Activated CD8-positive, alpha-beta memory T cell treated with anti-CD3 and anti-CD28 coated beads for 36 hours (primary cell): ENCODE data around the gene SNX20. TPM values are rescaled to one million over a fixed set of nuclear protein-coding genes. Genes with fewer than 3 reads are reported as not detected.

Experiments
- CTCF ChIA-PET: fragments of 350-600 bp; sonication (Branson Sonifier 250); formaldehyde crosslinking; loops from one replicate; lab custom pipeline; 2021; ENCODE audit warnings: antibody characterized with exemption; lab: Charles Lee
- POLR2A ChIA-PET: fragments of 350-600 bp; sonication (Branson Sonifier 250); formaldehyde crosslinking; loops from one replicate; lab custom pipeline; 2021; ENCODE audit warnings: antibody characterized with exemption; lab: Charles Lee
- total RNA-seq, 2 experiments: library from RNA; stranded (reverse); gene quantifications; one replicate each; pipeline ENCODE4 v1.2.3, GENCODE V29; 2021

SNX20 gene
- total RNA-seq, 2 experiments from 2014 or later = 24.9 to 26.6 TPM

DNA sequence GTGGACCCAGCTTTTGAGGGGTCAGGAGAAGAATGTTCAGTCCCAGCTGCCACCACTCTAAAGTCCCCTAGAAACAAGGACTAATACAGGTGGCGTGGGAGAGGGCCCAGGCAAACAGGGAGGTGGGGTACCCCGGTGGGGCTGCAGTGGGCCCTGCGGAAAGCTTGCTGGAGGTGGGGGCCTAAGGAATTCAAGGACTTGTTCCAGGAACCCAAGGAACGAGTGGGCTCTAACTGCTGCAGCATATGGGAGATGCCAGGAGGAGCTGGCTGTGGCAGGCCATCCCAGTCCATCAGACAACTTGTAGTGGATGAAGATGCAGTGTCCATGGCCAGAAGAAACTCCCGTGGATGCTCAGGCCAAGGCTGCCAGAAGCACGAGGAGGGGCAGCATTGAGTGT is 10.6 kb downstream of the SNX20 start:
- POLR2A ChIA-PET = no interaction called here
- CTCF ChIA-PET = interaction anchor here (1.1 to 11.6 kb wide), 3 partner anchors 9 to 316 kb away, joined by 3 to 104 read pairs (median 3); no protein-coding TSS in a partner anchor

- POLR2A ChIA-PET = interaction anchor here (0.8 kb wide), 1 partner anchor 27 kb away, joined by 3 read pairs; no protein-coding TSS in a partner anchor
- CTCF ChIA-PET = interaction anchor here (0.9 to 11.6 kb wide), 4 partner anchors 12 to 315 kb away, joined by 3 to 104 read pairs (median 50); partner anchors contain the start of gene SNX20
Measured at GRCh38 chr16:50669741-50670140, 11.4 kb downstream of the SNX20 start.

GRCh38 chr16:50668368-50669008 is 12.6 kb downstream of the SNX20 start:
- CTCF ChIA-PET = interaction anchor here (4.8 to 11.6 kb wide), 3 partner anchors 13 to 136 kb away, joined by 36 to 104 read pairs (median 97); partner anchors contain the start of gene SNX20
- POLR2A ChIA-PET = no interaction called here

GRCh38 chr16:50667497-50668367 is 13.4 kb downstream of the SNX20 start:
- ChIA-PET CTCF (interaction anchor here (0.9 to 11.6 kb wide), 9 partner anchors 11 to 313 kb away, joined by 3 to 104 read pairs (median 4); partner anchors contain the start of gene SNX20), POLR2A (interaction anchor here (1.2 to 1.8 kb wide), 2 partner anchors 13 to 78 kb away, joined by 3 to 7 read pairs; partner anchors contain the start of gene SNX20)

- POLR2A ChIA-PET = interaction anchor here (0.8 to 1.8 kb wide), 3 partner anchors 14 to 135 kb away, joined by 3 to 7 read pairs (median 4); partner anchors contain the start of gene SNX20
- CTCF ChIA-PET = interaction anchor here (0.7 to 11.6 kb wide), 17 partner anchors 9 to 453 kb away, joined by 3 to 104 read pairs (median 4); partner anchors contain the start of genes CYLD and SNX20
Measured at GRCh38 chr16:50666658-50667496, 14.2 kb downstream of the SNX20 start.

GRCh38 chr16:50665128-50665878 is 15.8 kb downstream of the SNX20 start:
- ChIA-PET POLR2A (interaction anchor here (1.7 kb wide), 1 partner anchor 81 kb away, joined by 4 read pairs; no protein-coding TSS in a partner anchor), CTCF (interaction anchor here (0.6 to 11.6 kb wide), 26 partner anchors 8 to 468 kb away, joined by 3 to 104 read pairs (median 4); partner anchors contain the start of genes CYLD and SNX20)

DNA sequence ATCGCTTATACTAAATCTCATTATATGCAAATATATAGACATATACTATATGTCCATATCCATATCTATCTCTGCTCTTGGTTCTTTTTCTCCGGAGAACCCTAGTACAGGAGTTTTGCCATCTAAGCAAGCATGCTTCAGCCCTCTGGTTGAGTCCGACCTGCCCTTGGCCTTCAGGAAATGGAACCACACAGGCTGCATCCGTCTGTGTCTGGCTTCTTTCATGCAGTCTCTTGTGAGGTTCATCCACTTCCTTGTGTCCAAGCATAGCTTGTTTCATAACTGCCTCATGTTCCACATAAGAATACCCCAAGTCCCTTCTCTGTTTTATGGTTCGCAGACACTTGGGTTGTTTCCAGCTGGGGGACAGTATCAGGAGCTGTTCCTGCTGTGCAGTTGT is 16.8 kb downstream of the SNX20 start:
- ChIA-PET CTCF (interaction anchor here (0.7 to 11.6 kb wide), 8 partner anchors 17 to 413 kb away, joined by 3 to 104 read pairs (median 10); partner anchors contain the start of genes CYLD and SNX20), POLR2A (interaction anchor here (1.7 kb wide), 1 partner anchor 82 kb away, joined by 4 read pairs; no protein-coding TSS in a partner anchor)

DNA sequence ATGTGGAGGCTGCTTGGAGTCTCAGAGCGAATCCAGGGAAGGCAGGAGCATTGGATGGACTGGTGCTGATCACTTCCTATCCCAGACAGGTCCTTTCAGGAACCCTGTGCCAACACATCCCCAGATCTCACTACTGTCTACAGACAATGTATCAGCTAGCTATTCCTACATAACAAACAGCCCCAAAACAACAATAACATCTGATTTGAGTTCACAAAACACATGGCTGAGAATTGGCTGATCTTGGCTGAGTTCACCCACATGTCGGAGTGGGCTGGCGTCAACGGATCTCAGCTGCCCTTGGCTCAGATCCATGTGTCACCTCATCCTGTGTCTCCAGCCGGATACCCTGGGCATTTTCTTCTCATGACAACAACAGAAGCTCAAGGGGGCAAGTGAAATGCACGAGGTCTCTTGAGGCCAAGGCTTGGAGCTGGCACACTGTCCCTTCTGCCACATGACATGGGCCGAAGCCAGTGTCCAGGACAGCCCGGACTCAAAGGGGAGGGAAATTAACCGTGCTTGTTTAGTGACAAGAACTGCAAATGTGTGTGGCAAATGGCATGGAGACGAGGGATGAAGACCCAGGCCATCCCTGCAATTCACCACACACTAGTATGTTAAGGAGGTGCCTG is 18.7 kb downstream of the SNX20 start:
- POLR2A ChIA-PET = no interaction called here
- CTCF ChIA-PET = interaction anchor here (1.1 to 11.6 kb wide), 3 partner anchors 82 to 142 kb away, joined by 3 to 104 read pairs (median 4); no protein-coding TSS in a partner anchor

GRCh38 chr16:50659806-50660205 is 21.3 kb downstream of the SNX20 start:
- ChIA-PET CTCF (interaction anchor here (0.6 to 1.1 kb wide), 2 partner anchors 52 to 284 kb away, joined by 3 to 5 read pairs; no protein-coding TSS in a partner anchor), POLR2A (interaction anchor here (0.6 to 0.7 kb wide), 2 partner anchors 91 to 236 kb away, joined by 3 to 7 read pairs; no protein-coding TSS in a partner anchor)

DNA sequence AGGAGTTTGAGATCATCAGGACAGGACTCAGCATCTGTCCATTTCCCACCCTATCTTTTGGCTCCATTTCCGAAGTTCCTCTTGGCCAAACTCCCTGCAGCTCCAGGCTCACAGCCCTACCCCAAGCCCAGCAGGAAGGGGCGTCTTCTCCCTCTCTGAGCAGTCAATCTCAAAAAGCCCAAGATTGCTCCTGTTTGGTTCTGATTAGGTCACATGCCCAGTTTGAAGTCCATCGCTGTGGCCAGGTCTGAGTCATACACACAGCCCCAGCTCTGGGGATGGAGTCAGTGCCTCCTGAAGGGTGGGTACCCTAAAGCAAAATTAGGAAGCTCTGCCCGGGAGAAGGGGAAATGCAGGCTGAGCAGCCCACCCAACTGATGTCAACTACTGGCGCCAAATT is 23.9 kb downstream of the SNX20 start:
- CTCF ChIA-PET = interaction anchor here (1.2 to 1.4 kb wide), 2 partner anchors 8 to 10 kb away, joined by 3 read pairs; no protein-coding TSS in a partner anchor
- POLR2A ChIA-PET = no interaction called here

GRCh38 chr16:50655558-50656055 is 25.5 kb downstream of the SNX20 start:
- CTCF ChIA-PET = interaction anchor here (1.4 to 1.6 kb wide), 2 partner anchors 10 to 11 kb away, joined by 3 to 5 read pairs; no protein-coding TSS in a partner anchor
- POLR2A ChIA-PET = no interaction called here

- ChIA-PET CTCF (interaction anchor here (1.6 kb wide), 1 partner anchor 11 kb away, joined by 5 read pairs; no protein-coding TSS in a partner anchor), POLR2A (interaction anchor here (0.5 kb wide), 1 partner anchor 376 kb away, joined by 3 read pairs; no protein-coding TSS in a partner anchor)
Measured at GRCh38 chr16:50653633-50654519, 27.2 kb downstream of the SNX20 start.

- CTCF ChIA-PET = no interaction called here
- POLR2A ChIA-PET = interaction anchor here (0.5 kb wide), 1 partner anchor 375 kb away, joined by 3 read pairs; no protein-coding TSS in a partner anchor
Measured at GRCh38 chr16:50652836-50653425, 28.2 kb downstream of the SNX20 start.

- CTCF ChIA-PET = interaction anchor here (0.6 to 0.9 kb wide), 2 partner anchors 13 to 454 kb away, joined by 4 to 9 read pairs; no protein-coding TSS in a partner anchor
- POLR2A ChIA-PET = no interaction called here
Measured at GRCh38 chr16:50651835-50652438, 29.2 kb downstream of the SNX20 start.
